PFSK-1 (cell line): ENCODE data around the gene IFRD1.

Experiments used
- POLR2AphosphoS5 ChIP-seq: IDR thresholded peaks from 2 replicates; pipeline ENCODE4 v1.6.1; 2012; ENCODE audit warnings: low read depth, mild to moderate bottlenecking, control low read depth, low read length, moderate library complexity
- SIN3A ChIP-seq: IDR thresholded peaks from 2 replicates; pipeline ENCODE4 v1.6.1; 2012; ENCODE audit warnings: mild to moderate bottlenecking, low read length, moderate library complexity, borderline replicate concordance; ENCODE audit not compliant: insufficient read depth

GRCh38 chr7:112485766-112486165 is 35.5 kb downstream of the IFRD1 start:
- no peak for TF ChIP-seq SIN3A
- no peak for TF ChIP-seq POLR2AphosphoS5
